ENCODE measurements around the gene LARP1. TPM values are rescaled to one million over a fixed set of nuclear protein-coding genes. Genes with fewer than 3 reads are reported as not detected.
A peak's percentile ranks its signal among the peaks of the same experiment; 100 is the strongest.

LARP1 gene
- total and polyA plus RNA-seq, 12 donors, result 26.4 to 197 (median 163) TPM

- Histone ChIP-seq H3K9me3 (no peaks in the 10 kb centered on the region), H3K27ac (peak overlapping the region in 7 of 10 donors; percentile 52 to 69 (median 59)), H3K4me1 (peaks cover 4 to 40% (median 16%) of the 10 kb centered on the region in 9 donors), H3K36me3 (peaks cover 0 to 96% (median 54%) of the 10 kb centered on the region in 9 donors), H3K4me3 (no peak overlapping the region), H3K27me3 (no peaks in the 10 kb centered on the region)
- 42 to 45% methylated on average over 3 of the region's 3 CpGs for WGBS, 2 donors
- peak in 4 of 8 donors; percentile 9 to 57 (median 14) for ATAC-seq
- intact Hi-C loops (cut with DNase I), result loop anchor here in 1 of 10 donors (5.0 kb wide), 1 partner anchor 38 kb away; the partner anchor contains the start of gene LARP1
- no peak for DNase-seq
- no peak for TF ChIP-seq CTCF (IDR thresholded peaks at IDR 0.05)
Observed at GRCh38 chr5:154795235-154795596, 40.0 kb downstream of the LARP1 start.

- H3K27ac ChIP-seq, result no peak overlapping the region
- peaks cover 0 to 96% (median 61%) of the 10 kb centered on the region in 9 donors for H3K36me3 ChIP-seq
- no peaks in the 10 kb centered on the region for H3K27me3 ChIP-seq
- WGBS, 2 donors, result 70 to 74% methylated on average over 4 of the region's 4 CpGs
- intact Hi-C loops (cut with DNase I), result loop anchor here in 1 of 10 donors (5.0 kb wide), 1 partner anchor 40 kb away; the partner anchor contains the start of gene LARP1
- no peaks in the 10 kb centered on the region for H3K9me3 ChIP-seq
- no peak for TF ChIP-seq CTCF (IDR thresholded peaks at IDR 0.05)
- H3K4me3 ChIP-seq, result no peak overlapping the region
- ATAC-seq, result no peak
- peaks cover 4 to 52% (median 16%) of the 10 kb centered on the region in 9 donors for H3K4me1 ChIP-seq
- DNase-seq, result no peak
Observed at GRCh38 chr5:154797762-154798161, 42.6 kb downstream of the LARP1 start.

- TF ChIP-seq CTCF (IDR thresholded peaks at IDR 0.05), result no peak
- no peak for DNase-seq
- H3K27me3 ChIP-seq, result no peaks in the 10 kb centered on the region
- H3K4me3 ChIP-seq, result no peak overlapping the region
- H3K27ac ChIP-seq, result peak overlapping the region in 1 of 10 donors; percentile 11
- peaks cover 0 to 28% (median 0%) of the 10 kb centered on the region in 9 donors for H3K4me1 ChIP-seq
- no peaks in the 10 kb centered on the region for H3K9me3 ChIP-seq
- no peak for ATAC-seq
- intact Hi-C loops (cut with DNase I), result loop anchor here in 2 of 10 donors (5.0 kb wide), 3 partner anchors 33 to 112 kb away; partner anchors contain the start of gene LARP1 (in 1 of the 2)
- H3K36me3 ChIP-seq, result peaks cover 6 to 96% (median 75%) of the 10 kb centered on the region in 9 donors
Observed at GRCh38 chr5:154800582-154800981, 45.4 kb downstream of the LARP1 start.

GRCh38 chr5:154801083-154801482 lies 45.9 kb downstream of the LARP1 start:
- no peak overlapping the region for H3K4me3 ChIP-seq
- peaks cover 0 to 27% (median 0%) of the 10 kb centered on the region in 9 donors for H3K4me1 ChIP-seq
- no peak for DNase-seq
- no peak for TF ChIP-seq CTCF (IDR thresholded peaks at IDR 0.05)
- ATAC-seq, result no peak
- WGBS, 2 donors, result 89 to 90% methylated on average over 3 of the region's 3 CpGs
- H3K9me3 ChIP-seq, result no peaks in the 10 kb centered on the region
- H3K27ac ChIP-seq, result peak overlapping the region in 1 of 10 donors; percentile 11
- intact Hi-C loops (cut with DNase I), result loop anchor here in 2 of 10 donors (5.0 kb wide), 3 partner anchors 34 to 111 kb away; partner anchors contain the start of gene LARP1 (in 1 of the 2)
- H3K27me3 ChIP-seq, result no peaks in the 10 kb centered on the region
- H3K36me3 ChIP-seq, result peaks cover 6 to 100% (median 80%) of the 10 kb centered on the region in 9 donors

All from heart right ventricle (tissue), 16 donors.